Measurements from ENCODE around the gene BRMS1. TPM values are rescaled to one million over a fixed set of nuclear protein-coding genes. Genes with fewer than 3 reads are reported as not detected.

Gene BRMS1
- total RNA-seq, 5 donors from 2014 or later (not counting 1 experiment from before 2014, with no cell fraction given) = 42.9 to 58.8 (median 54.8) TPM

GRCh38 chr11:66330931-66331330 lies 14.0 kb downstream of the BRMS1 start:
- Histone ChIP-seq H3K4me3 (ENCODE audit: control insufficient read depth in 1 of 2, extremely low read depth in 1 of 2, low read length in 1 of 2) (no peak overlapping the region), H3K36me3 (ENCODE audit: control insufficient read depth in 2 of 2, extremely low read depth in 1 of 2, insufficient read depth in 1 of 2, low read length in 1 of 2) (no peaks in the 10 kb centered on the region), H3K4me1 (ENCODE audit: control insufficient read depth in 1 of 2, extremely low read depth in 1 of 2, insufficient read depth in 2 of 2, low read length in 2 of 2) (peaks cover 23 to 46% of the 10 kb centered on the region in 2 experiments), H3K27ac (ENCODE audit: low read length) (no peak overlapping the region), H3K9me3 (no peaks in the 10 kb centered on the region), H3K27me3 (replicated peaks in 1 of 2; ENCODE audit: control insufficient read depth in 2 of 2, extremely low read depth in 1 of 2, insufficient read depth in 2 of 2, low read length in 1 of 2) (peaks cover 0 to 5% of the 10 kb centered on the region in 2 experiments)
- H3K27ac Mint-ChIP-seq = no peak overlapping the region
- ChIA-PET CTCF (interaction anchor here in 1 of 2 donors (1.2 kb wide), 1 partner anchor 18 kb away, joined by 4 read pairs; no protein-coding TSS in a partner anchor), POLR2A (no interaction called here)
- ATAC-seq (replicated peaks in 1 of 4) = no peak
- no peaks in the 10 kb centered on the region for H3K27me3 Mint-ChIP-seq
- WGBS (ENCODE audit: insufficient coverage) = 85% methylated on average over 6 of the region's 10 CpGs
- no peaks in the 10 kb centered on the region for H3K36me3 Mint-ChIP-seq
- peaks cover 22 to 33% (median 30%) of the 10 kb centered on the region in 3 donors for H3K4me1 Mint-ChIP-seq
- no peaks in the 10 kb centered on the region for H3K9me3 Mint-ChIP-seq
- no peak for DNase-seq
- H3K4me3 Mint-ChIP-seq = no peak overlapping the region

DNA sequence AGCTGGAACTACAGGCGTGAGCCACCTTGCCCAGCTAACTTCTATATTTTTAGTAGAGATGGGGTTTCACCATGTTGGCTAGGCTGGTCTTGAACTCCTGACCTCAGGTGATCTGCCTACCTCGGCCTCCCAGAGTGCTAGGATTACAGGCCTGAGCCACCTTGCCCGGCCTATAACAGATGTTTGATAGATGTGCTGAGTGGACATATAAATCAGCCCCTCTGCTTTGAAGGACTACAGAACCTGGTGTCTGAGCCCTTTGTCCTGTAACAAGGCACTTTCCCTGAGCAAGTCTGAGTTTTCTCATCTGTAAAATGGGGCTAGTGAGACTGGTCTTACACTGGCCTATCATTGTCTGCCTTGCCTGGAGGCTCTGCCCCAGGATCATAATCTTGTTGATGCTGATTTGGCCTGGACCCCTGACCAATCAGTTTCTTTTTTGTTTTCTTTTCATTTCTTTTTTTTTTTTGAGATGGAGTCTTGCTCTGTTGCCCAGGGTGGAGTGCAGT lies 15.7 kb downstream of the BRMS1 start:
- peaks cover 30 to 52% of the 10 kb centered on the region in 2 experiments for H3K4me1 ChIP-seq (ENCODE audit: control insufficient read depth in 1 of 2, extremely low read depth in 1 of 2, insufficient read depth in 2 of 2, low read length in 2 of 2)
- Mint-ChIP-seq H3K36me3 (no peaks in the 10 kb centered on the region), H3K4me3 (peak overlapping the region in 1 of 3 donors; percentile 53), H3K9me3 (no peaks in the 10 kb centered on the region), H3K27me3 (no peaks in the 10 kb centered on the region), H3K27ac (peak overlapping the region in 1 of 2 donors; percentile 34), H3K4me1 (peaks cover 30 to 36% (median 35%) of the 10 kb centered on the region in 3 donors)
- no peaks in the 10 kb centered on the region for H3K36me3 ChIP-seq (ENCODE audit: control insufficient read depth in 2 of 2, extremely low read depth in 1 of 2, insufficient read depth in 1 of 2, low read length in 1 of 2)
- peaks cover 0 to 5% of the 10 kb centered on the region in 2 experiments for H3K27me3 ChIP-seq (replicated peaks in 1 of 2; ENCODE audit: control insufficient read depth in 2 of 2, extremely low read depth in 1 of 2, insufficient read depth in 2 of 2, low read length in 1 of 2)
- CTCF ChIA-PET = interaction anchor here (0.8 to 2.5 kb wide), 3 partner anchors 17 to 18 kb away, joined by 3 to 19 read pairs (median 4); no protein-coding TSS in a partner anchor
- ATAC-seq (replicated peaks in 1 of 4) (no peak), DNase-seq (no peak)
- POLR2A ChIA-PET = no interaction called here
- no peak overlapping the region for H3K4me3 ChIP-seq (ENCODE audit: control insufficient read depth in 1 of 2, extremely low read depth in 1 of 2, low read length in 1 of 2)
- no peaks in the 10 kb centered on the region for H3K9me3 ChIP-seq
- WGBS (ENCODE audit: insufficient coverage) = 100% methylated on average over 2 of the region's 3 CpGs
- no peak overlapping the region for H3K27ac ChIP-seq (ENCODE audit: low read length)

DNA sequence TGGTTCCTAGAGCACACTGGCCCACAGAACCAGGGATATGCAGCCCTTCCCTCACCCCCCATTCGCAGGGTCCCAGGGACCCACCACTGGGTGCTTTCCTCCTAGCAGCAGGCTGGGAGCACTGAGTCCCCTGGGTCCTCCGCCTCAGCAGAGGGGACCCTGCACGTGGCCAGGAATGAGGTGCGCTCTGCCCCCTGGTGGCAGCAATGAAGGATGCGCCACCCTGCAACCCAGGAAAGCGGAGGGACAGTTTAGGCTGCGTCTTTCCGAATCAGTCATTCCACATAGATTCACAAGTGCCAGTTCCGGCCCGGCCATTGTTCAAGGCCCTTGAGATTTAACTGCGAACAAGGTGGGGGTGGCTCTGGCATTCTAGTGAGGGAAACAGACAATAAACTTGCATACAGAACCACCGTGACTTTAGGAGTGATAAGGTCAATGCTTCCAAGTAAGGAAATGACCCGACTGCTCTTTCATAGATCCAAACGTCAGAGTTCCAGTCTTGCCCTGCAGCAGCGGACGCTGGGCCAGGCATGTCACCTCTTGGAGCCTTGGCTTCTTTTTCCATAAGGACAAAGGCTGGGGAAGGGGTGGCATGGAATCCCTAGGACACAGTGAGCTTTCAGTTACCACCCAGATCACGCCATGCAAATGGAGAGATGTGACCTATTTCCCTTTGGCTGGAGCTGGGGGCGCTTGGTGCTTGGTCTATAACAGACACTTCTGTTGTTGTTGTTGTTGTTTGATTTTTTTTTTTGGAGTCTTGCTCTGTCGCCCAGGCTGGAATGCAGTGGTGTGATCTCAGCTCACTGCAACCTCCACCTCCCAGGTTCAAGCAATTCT lies 16.4 kb downstream of the BRMS1 start:
- Histone ChIP-seq H3K4me3 (ENCODE audit: control insufficient read depth in 1 of 2, extremely low read depth in 1 of 2, low read length in 1 of 2) (peak overlapping the region in 1 of 2 donors; percentile 2), H3K27ac (ENCODE audit: low read length) (peak overlapping the region; percentile 63), H3K9me3 (no peaks in the 10 kb centered on the region), H3K27me3 (replicated peaks in 1 of 2; ENCODE audit: control insufficient read depth in 2 of 2, extremely low read depth in 1 of 2, insufficient read depth in 2 of 2, low read length in 1 of 2) (peaks cover 0 to 3% of the 10 kb centered on the region in 2 experiments), H3K4me1 (ENCODE audit: control insufficient read depth in 1 of 2, extremely low read depth in 1 of 2, insufficient read depth in 2 of 2, low read length in 2 of 2) (peaks cover 30 to 52% of the 10 kb centered on the region in 2 experiments), H3K36me3 (ENCODE audit: control insufficient read depth in 2 of 2, extremely low read depth in 1 of 2, insufficient read depth in 1 of 2, low read length in 1 of 2) (no peaks in the 10 kb centered on the region)
- Mint-ChIP-seq H3K4me3 (peak overlapping the region; percentile 14 to 53 (median 21)), H3K4me1 (peaks cover 33 to 37% (median 37%) of the 10 kb centered on the region in 3 donors), H3K9me3 (no peaks in the 10 kb centered on the region), H3K36me3 (no peaks in the 10 kb centered on the region), H3K27ac (peak overlapping the region; percentile 70 to 93), H3K27me3 (no peaks in the 10 kb centered on the region)
- POLR2A ChIA-PET = no interaction called here
- WGBS (ENCODE audit: insufficient coverage) = 16% methylated on average over 11 of the region's 19 CpGs
- DNase-seq = peak; percentile 54 to 93 (median 76)
- CTCF ChIA-PET = interaction anchor here (0.8 to 2.5 kb wide), 3 partner anchors 16 to 17 kb away, joined by 3 to 19 read pairs (median 4); no protein-coding TSS in a partner anchor
- ATAC-seq (replicated peaks in 1 of 4) = peak; percentile 82 to 85 (median 84)

GRCh38 chr11:66328031-66328301 lies 16.9 kb downstream of the BRMS1 start:
- POLR2A ChIA-PET = no interaction called here
- no peaks in the 10 kb centered on the region for H3K36me3 ChIP-seq (ENCODE audit: control insufficient read depth in 2 of 2, extremely low read depth in 1 of 2, insufficient read depth in 1 of 2, low read length in 1 of 2)
- DNase-seq (peak in 29 of 35 experiments; percentile 22 to 75 (median 50)), ATAC-seq (replicated peaks in 1 of 4) (peak; percentile 28 to 66 (median 32))
- no peaks in the 10 kb centered on the region for H3K27me3 ChIP-seq (replicated peaks in 1 of 2; ENCODE audit: control insufficient read depth in 2 of 2, extremely low read depth in 1 of 2, insufficient read depth in 2 of 2, low read length in 1 of 2)
- H3K9me3 ChIP-seq = no peaks in the 10 kb centered on the region
- H3K4me1 ChIP-seq (ENCODE audit: control insufficient read depth in 1 of 2, extremely low read depth in 1 of 2, insufficient read depth in 2 of 2, low read length in 2 of 2) = peaks cover 30 to 52% of the 10 kb centered on the region in 2 experiments
- H3K36me3 Mint-ChIP-seq = no peaks in the 10 kb centered on the region
- 14% methylated on average over 3 of the region's 3 CpGs for WGBS (ENCODE audit: insufficient coverage)
- H3K4me3 ChIP-seq (ENCODE audit: control insufficient read depth in 1 of 2, extremely low read depth in 1 of 2, low read length in 1 of 2) = no peak overlapping the region
- H3K4me1 Mint-ChIP-seq = peaks cover 37 to 41% (median 39%) of the 10 kb centered on the region in 3 donors
- H3K4me3 Mint-ChIP-seq = peak overlapping the region in 1 of 3 donors; percentile 53
- no peaks in the 10 kb centered on the region for H3K9me3 Mint-ChIP-seq
- peak overlapping the region; percentile 63 for H3K27ac ChIP-seq (ENCODE audit: low read length)
- H3K27me3 Mint-ChIP-seq = no peaks in the 10 kb centered on the region
- peak overlapping the region; percentile 70 to 93 for H3K27ac Mint-ChIP-seq
- CTCF ChIA-PET = no interaction called here

- WGBS (ENCODE audit: insufficient coverage) = 89% methylated on average over 9 of the region's 10 CpGs
- ChIA-PET CTCF (interaction anchor here in 1 of 2 donors (1.6 kb wide), 2 partner anchors 15 to 16 kb away, joined by 5 to 7 read pairs; no protein-coding TSS in a partner anchor), POLR2A (no interaction called here)
- H3K4me3 Mint-ChIP-seq = peak overlapping the region in 1 of 3 donors; percentile 53
- Histone ChIP-seq H3K4me1 (ENCODE audit: control insufficient read depth in 1 of 2, extremely low read depth in 1 of 2, insufficient read depth in 2 of 2, low read length in 2 of 2) (peaks cover 30 to 57% of the 10 kb centered on the region in 2 experiments), H3K36me3 (ENCODE audit: control insufficient read depth in 2 of 2, extremely low read depth in 1 of 2, insufficient read depth in 1 of 2, low read length in 1 of 2) (no peaks in the 10 kb centered on the region), H3K4me3 (ENCODE audit: control insufficient read depth in 1 of 2, extremely low read depth in 1 of 2, low read length in 1 of 2) (no peak overlapping the region), H3K9me3 (no peaks in the 10 kb centered on the region), H3K27ac (ENCODE audit: low read length) (peak overlapping the region; percentile 63), H3K27me3 (replicated peaks in 1 of 2; ENCODE audit: control insufficient read depth in 2 of 2, extremely low read depth in 1 of 2, insufficient read depth in 2 of 2, low read length in 1 of 2) (no peaks in the 10 kb centered on the region)
- no peaks in the 10 kb centered on the region for H3K9me3 Mint-ChIP-seq
- no peak for DNase-seq
- ATAC-seq (replicated peaks in 1 of 4) = no peak
- H3K36me3 Mint-ChIP-seq = no peaks in the 10 kb centered on the region
- H3K4me1 Mint-ChIP-seq = peaks cover 39 to 44% (median 43%) of the 10 kb centered on the region in 3 donors
- no peaks in the 10 kb centered on the region for H3K27me3 Mint-ChIP-seq
- peak overlapping the region; percentile 70 to 93 for H3K27ac Mint-ChIP-seq
Measured at GRCh38 chr11:66327171-66328030, 17.5 kb downstream of the BRMS1 start.

Measured in T-cell (primary cell).